ENCODE results near the gene CHTF18.
"Not testable (repeated sequence)": the region's sequence is repeated elsewhere in the genome, so short reads cannot be mapped to it uniquely, and the experiment has no call there.

The CHTF18 gene

GRCh38 chr16:769184-769784, 19.1 kb upstream of the CHTF18 start:
- TF ChIP-seq CTCF (IDR thresholded peaks at IDR 0.05; ENCODE audit: control insufficient read depth, extremely low read depth, insufficient read depth): no peak
- no peak for DNase-seq (ENCODE audit: low read depth)
- no peak overlapping the region for H3K4me3 ChIP-seq (ENCODE audit: low read depth, low read length)

- TF ChIP-seq CTCF (IDR thresholded peaks at IDR 0.05; ENCODE audit: control insufficient read depth, extremely low read depth, insufficient read depth): no peak
- no peak for DNase-seq (ENCODE audit: low read depth)
- H3K4me3 ChIP-seq (ENCODE audit: low read depth, low read length): no peak overlapping the region
Measured at GRCh38 chr16:769934-770333, 18.5 kb upstream of the CHTF18 start.

- no peak for TF ChIP-seq CTCF (IDR thresholded peaks at IDR 0.05; ENCODE audit: control insufficient read depth, extremely low read depth, insufficient read depth)
- DNase-seq (ENCODE audit: low read depth): no peak
- no peak overlapping the region for H3K4me3 ChIP-seq (ENCODE audit: low read depth, low read length)
Measured at GRCh38 chr16:770411-770810, 18.0 kb upstream of the CHTF18 start.

GRCh38 chr16:772959-773358, 15.5 kb upstream of the CHTF18 start:
- DNase-seq (ENCODE audit: low read depth): no peak
- TF ChIP-seq CTCF (IDR thresholded peaks at IDR 0.05; ENCODE audit: control insufficient read depth, extremely low read depth, insufficient read depth): no peak
- H3K4me3 ChIP-seq (ENCODE audit: low read depth, low read length): no peak overlapping the region

GRCh38 chr16:774086-775001, 14.1 kb upstream of the CHTF18 start:
- no peak overlapping the region for H3K4me3 ChIP-seq (ENCODE audit: low read depth, low read length)
- no peak for TF ChIP-seq CTCF (IDR thresholded peaks at IDR 0.05; ENCODE audit: control insufficient read depth, extremely low read depth, insufficient read depth)
- DNase-seq (ENCODE audit: low read depth): no peak

GRCh38 chr16:775236-775796, 13.1 kb upstream of the CHTF18 start:
- H3K4me3 ChIP-seq (ENCODE audit: low read depth, low read length): no peak overlapping the region
- no peak for TF ChIP-seq CTCF (IDR thresholded peaks at IDR 0.05; ENCODE audit: control insufficient read depth, extremely low read depth, insufficient read depth)
- no peak for DNase-seq (ENCODE audit: low read depth)

GRCh38 chr16:776298-776697, 12.1 kb upstream of the CHTF18 start:
- H3K4me3 ChIP-seq (ENCODE audit: low read depth, low read length); DNase-seq (ENCODE audit: low read depth): not testable (repeated sequence)

All from LNCaP clone FGC (cell line).